Measurements from ENCODE around the gene TEX29.

TEX29 gene

GRCh38 chr13:111370147-111370546 is 49.7 kb downstream of the TEX29 start:
- no peak overlapping the region for H3K4me3 ChIP-seq (ENCODE audit: low read length in 2 of 2)
- H3K9me3 ChIP-seq (ENCODE audit: control insufficient read depth in 2 of 2, low read length in 2 of 2) = no peaks in the 10 kb centered on the region
- H3K36me3 ChIP-seq (ENCODE audit: control insufficient read depth in 2 of 2, insufficient read depth in 2 of 2, low read length in 2 of 2) = no peaks in the 10 kb centered on the region
- H3K9ac ChIP-seq (ENCODE audit: low read length in 2 of 2) = no peak overlapping the region
- peaks cover 0 to 5% of the 10 kb centered on the region in 2 donors for H3K27me3 ChIP-seq (ENCODE audit: control insufficient read depth in 1 of 2, insufficient read depth in 2 of 2, low read length in 2 of 2)
- H3K4me1 ChIP-seq (ENCODE audit: control insufficient read depth, insufficient read depth, low read length) = no peaks in the 10 kb centered on the region
- no peak overlapping the region for H3K27ac ChIP-seq (ENCODE audit: low read length)

- no peaks in the 10 kb centered on the region for H3K9me3 ChIP-seq (ENCODE audit: control insufficient read depth in 2 of 2, low read length in 2 of 2)
- no peaks in the 10 kb centered on the region for H3K36me3 ChIP-seq (ENCODE audit: control insufficient read depth in 2 of 2, insufficient read depth in 2 of 2, low read length in 2 of 2)
- H3K4me1 ChIP-seq (ENCODE audit: control insufficient read depth, insufficient read depth, low read length) = no peaks in the 10 kb centered on the region
- peaks cover 0 to 2% of the 10 kb centered on the region in 2 donors for H3K27me3 ChIP-seq (ENCODE audit: control insufficient read depth in 1 of 2, insufficient read depth in 2 of 2, low read length in 2 of 2)
- no peak overlapping the region for H3K9ac ChIP-seq (ENCODE audit: low read length in 2 of 2)
- H3K4me3 ChIP-seq (ENCODE audit: low read length in 2 of 2) = no peak overlapping the region
- no peak overlapping the region for H3K27ac ChIP-seq (ENCODE audit: low read length)
Measured at GRCh38 chr13:111370570-111371535, 50.4 kb downstream of the TEX29 start.

DNA sequence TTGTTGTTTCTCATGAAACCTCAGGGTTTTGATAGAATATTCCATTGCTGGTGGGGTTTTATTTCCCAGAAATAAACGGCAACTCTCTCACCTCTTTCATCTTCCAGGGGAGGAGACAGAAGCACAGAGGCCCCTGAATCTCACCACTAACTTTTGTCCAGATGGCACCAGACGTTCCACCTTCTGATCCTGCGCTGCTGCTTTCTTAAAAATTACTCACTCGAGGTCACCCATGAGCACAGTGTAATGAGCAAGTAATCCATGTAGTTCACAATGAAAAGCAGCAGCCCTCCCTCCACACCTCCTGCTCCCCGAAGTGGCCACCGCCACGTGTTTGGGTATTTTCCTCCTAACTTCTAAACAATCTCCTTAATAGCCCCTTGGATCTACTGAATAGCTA is 51.3 kb downstream of the TEX29 start:
- H3K4me3 ChIP-seq (ENCODE audit: low read length in 2 of 2) = no peak overlapping the region
- H3K9ac ChIP-seq (ENCODE audit: low read length in 2 of 2) = no peak overlapping the region
- H3K4me1 ChIP-seq (ENCODE audit: control insufficient read depth, insufficient read depth, low read length) = no peaks in the 10 kb centered on the region
- no peaks in the 10 kb centered on the region for H3K36me3 ChIP-seq (ENCODE audit: control insufficient read depth in 2 of 2, insufficient read depth in 2 of 2, low read length in 2 of 2)
- H3K9me3 ChIP-seq (ENCODE audit: control insufficient read depth in 2 of 2, low read length in 2 of 2) = no peaks in the 10 kb centered on the region
- H3K27me3 ChIP-seq (ENCODE audit: control insufficient read depth in 1 of 2, insufficient read depth in 2 of 2, low read length in 2 of 2) = peaks cover 0 to 2% of the 10 kb centered on the region in 2 donors
- H3K27ac ChIP-seq (ENCODE audit: low read length) = no peak overlapping the region

DNA sequence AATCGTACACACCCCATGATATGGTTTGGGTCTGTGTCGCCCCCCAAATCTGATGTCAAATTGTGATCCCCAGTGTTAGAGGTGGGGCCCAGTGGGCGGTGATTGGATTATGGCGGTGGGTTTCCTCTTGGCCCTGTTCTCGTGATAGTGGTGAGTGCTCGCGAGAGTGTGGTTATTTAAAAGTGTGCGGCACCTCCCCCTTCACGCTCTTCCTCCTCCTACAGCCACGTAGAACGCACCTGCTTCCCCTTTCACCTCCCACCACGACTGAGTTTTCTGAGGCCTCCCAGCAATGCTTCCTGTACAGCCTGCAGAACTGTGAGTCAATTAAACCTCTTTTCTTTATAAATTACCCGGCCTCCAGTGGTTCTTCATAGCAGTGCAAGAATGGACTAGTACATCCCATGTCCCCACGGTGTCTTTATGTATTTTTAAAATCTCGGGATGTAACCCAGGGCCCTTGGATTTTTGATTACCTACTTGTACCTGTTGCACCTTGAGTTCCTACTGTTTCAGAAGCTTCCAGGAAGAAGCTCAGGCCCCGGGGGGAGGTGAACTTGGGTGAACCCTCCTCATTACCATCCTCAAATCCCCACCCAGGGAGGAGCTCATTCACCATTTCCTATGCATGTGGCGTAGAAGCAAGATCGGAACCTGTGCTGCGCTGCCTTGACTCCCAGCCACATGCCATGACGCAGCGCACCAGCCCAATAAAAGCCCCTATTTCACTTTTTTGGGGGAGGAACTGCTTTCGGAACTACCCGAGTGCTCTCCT is 52.4 kb downstream of the TEX29 start:
- Histone ChIP-seq H3K9me3 (ENCODE audit: control insufficient read depth in 2 of 2, low read length in 2 of 2) (no peaks in the 10 kb centered on the region), H3K36me3 (ENCODE audit: control insufficient read depth in 2 of 2, insufficient read depth in 2 of 2, low read length in 2 of 2) (no peaks in the 10 kb centered on the region), H3K4me3 (ENCODE audit: low read length in 2 of 2) (no peak overlapping the region), H3K27me3 (ENCODE audit: control insufficient read depth in 1 of 2, insufficient read depth in 2 of 2, low read length in 2 of 2) (peaks cover 0 to 2% of the 10 kb centered on the region in 2 donors), H3K4me1 (ENCODE audit: control insufficient read depth, insufficient read depth, low read length) (no peaks in the 10 kb centered on the region), H3K27ac (ENCODE audit: low read length) (no peak overlapping the region), H3K9ac (ENCODE audit: low read length in 2 of 2) (no peak overlapping the region)

GRCh38 chr13:111373486-111373885 is 53.0 kb downstream of the TEX29 start:
- Histone ChIP-seq H3K9ac (ENCODE audit: low read length in 2 of 2) (no peak overlapping the region), H3K4me3 (ENCODE audit: low read length in 2 of 2) (no peak overlapping the region), H3K36me3 (ENCODE audit: control insufficient read depth in 2 of 2, insufficient read depth in 2 of 2, low read length in 2 of 2) (no peaks in the 10 kb centered on the region), H3K9me3 (ENCODE audit: control insufficient read depth in 2 of 2, low read length in 2 of 2) (no peaks in the 10 kb centered on the region), H3K27me3 (ENCODE audit: control insufficient read depth in 1 of 2, insufficient read depth in 2 of 2, low read length in 2 of 2) (peaks cover 0 to 2% of the 10 kb centered on the region in 2 donors), H3K4me1 (ENCODE audit: control insufficient read depth, insufficient read depth, low read length) (no peaks in the 10 kb centered on the region), H3K27ac (ENCODE audit: low read length) (no peak overlapping the region)

DNA sequence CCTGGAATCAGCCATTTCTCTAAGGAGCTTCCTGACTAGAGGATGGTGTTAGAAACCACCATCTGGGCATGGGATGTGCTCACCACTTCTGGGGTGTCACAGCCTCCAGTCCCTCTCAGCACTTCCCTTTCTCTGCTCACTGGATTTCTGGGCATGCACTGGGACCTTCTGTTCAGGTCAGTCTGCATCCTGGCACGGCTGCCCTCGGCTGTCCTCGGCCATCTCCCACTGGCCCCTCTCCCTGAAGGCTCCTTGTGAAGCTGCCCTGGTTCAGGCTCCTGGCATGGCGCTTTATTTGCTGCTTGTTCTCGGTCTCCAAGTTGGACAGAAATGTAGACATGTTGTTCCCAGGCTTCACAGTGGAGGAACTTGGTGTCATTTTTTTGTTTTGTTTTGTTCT is 60.0 kb downstream of the TEX29 start:
- Histone ChIP-seq H3K36me3 (ENCODE audit: control insufficient read depth in 2 of 2, insufficient read depth in 2 of 2, low read length in 2 of 2) (no peaks in the 10 kb centered on the region), H3K4me3 (ENCODE audit: low read length in 2 of 2) (no peak overlapping the region), H3K4me1 (ENCODE audit: control insufficient read depth, insufficient read depth, low read length) (no peaks in the 10 kb centered on the region), H3K9me3 (ENCODE audit: control insufficient read depth in 2 of 2, low read length in 2 of 2) (peaks cover 0 to 4% of the 10 kb centered on the region in 2 donors), H3K27me3 (ENCODE audit: control insufficient read depth in 1 of 2, insufficient read depth in 2 of 2, low read length in 2 of 2) (peaks cover 0 to 4% of the 10 kb centered on the region in 2 donors), H3K9ac (ENCODE audit: low read length in 2 of 2) (no peak overlapping the region), H3K27ac (ENCODE audit: low read length) (no peak overlapping the region)

DNA sequence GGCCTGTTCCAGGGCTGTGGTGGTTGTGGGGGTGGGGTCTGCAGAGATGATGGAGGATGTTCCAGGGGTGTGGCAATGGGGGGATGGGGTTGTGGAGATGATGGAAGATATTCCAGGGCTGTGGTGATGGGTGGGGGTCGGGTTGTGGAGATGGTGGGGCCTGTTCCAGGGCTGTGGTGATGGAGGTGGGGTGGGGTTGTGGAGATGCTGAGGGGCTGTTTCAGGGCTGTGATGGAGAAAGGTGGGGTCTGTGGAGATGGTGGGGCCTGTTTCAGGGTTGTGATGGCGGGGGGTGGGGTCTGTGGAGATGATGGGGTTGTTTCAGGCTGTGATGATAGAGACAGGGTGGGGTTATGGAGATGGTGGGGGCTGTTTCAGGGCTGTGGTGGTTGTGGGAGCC is 62.0 kb downstream of the TEX29 start:
- Histone ChIP-seq H3K27me3 (ENCODE audit: control insufficient read depth in 1 of 2, insufficient read depth in 2 of 2, low read length in 2 of 2) (peaks cover 0 to 8% of the 10 kb centered on the region in 2 donors), H3K9ac (ENCODE audit: low read length in 2 of 2) (no peak overlapping the region), H3K4me3 (ENCODE audit: low read length in 2 of 2) (no peak overlapping the region), H3K36me3 (ENCODE audit: control insufficient read depth in 2 of 2, insufficient read depth in 2 of 2, low read length in 2 of 2) (no peaks in the 10 kb centered on the region), H3K27ac (ENCODE audit: low read length) (no peak overlapping the region), H3K9me3 (ENCODE audit: control insufficient read depth in 2 of 2, low read length in 2 of 2) (peaks cover 0 to 4% of the 10 kb centered on the region in 2 donors), H3K4me1 (ENCODE audit: control insufficient read depth, insufficient read depth, low read length) (no peaks in the 10 kb centered on the region)

- Histone ChIP-seq H3K9me3 (ENCODE audit: control insufficient read depth in 2 of 2, low read length in 2 of 2) (peaks cover 0 to 4% of the 10 kb centered on the region in 2 donors), H3K4me3 (ENCODE audit: low read length in 2 of 2) (no peak overlapping the region), H3K4me1 (ENCODE audit: control insufficient read depth, insufficient read depth, low read length) (no peaks in the 10 kb centered on the region), H3K27me3 (ENCODE audit: control insufficient read depth in 1 of 2, insufficient read depth in 2 of 2, low read length in 2 of 2) (peaks cover 0 to 8% of the 10 kb centered on the region in 2 donors), H3K36me3 (ENCODE audit: control insufficient read depth in 2 of 2, insufficient read depth in 2 of 2, low read length in 2 of 2) (no peaks in the 10 kb centered on the region), H3K27ac (ENCODE audit: low read length) (no peak overlapping the region), H3K9ac (ENCODE audit: low read length in 2 of 2) (no peak overlapping the region)
Measured at GRCh38 chr13:111382877-111383276, 62.4 kb downstream of the TEX29 start.

DNA sequence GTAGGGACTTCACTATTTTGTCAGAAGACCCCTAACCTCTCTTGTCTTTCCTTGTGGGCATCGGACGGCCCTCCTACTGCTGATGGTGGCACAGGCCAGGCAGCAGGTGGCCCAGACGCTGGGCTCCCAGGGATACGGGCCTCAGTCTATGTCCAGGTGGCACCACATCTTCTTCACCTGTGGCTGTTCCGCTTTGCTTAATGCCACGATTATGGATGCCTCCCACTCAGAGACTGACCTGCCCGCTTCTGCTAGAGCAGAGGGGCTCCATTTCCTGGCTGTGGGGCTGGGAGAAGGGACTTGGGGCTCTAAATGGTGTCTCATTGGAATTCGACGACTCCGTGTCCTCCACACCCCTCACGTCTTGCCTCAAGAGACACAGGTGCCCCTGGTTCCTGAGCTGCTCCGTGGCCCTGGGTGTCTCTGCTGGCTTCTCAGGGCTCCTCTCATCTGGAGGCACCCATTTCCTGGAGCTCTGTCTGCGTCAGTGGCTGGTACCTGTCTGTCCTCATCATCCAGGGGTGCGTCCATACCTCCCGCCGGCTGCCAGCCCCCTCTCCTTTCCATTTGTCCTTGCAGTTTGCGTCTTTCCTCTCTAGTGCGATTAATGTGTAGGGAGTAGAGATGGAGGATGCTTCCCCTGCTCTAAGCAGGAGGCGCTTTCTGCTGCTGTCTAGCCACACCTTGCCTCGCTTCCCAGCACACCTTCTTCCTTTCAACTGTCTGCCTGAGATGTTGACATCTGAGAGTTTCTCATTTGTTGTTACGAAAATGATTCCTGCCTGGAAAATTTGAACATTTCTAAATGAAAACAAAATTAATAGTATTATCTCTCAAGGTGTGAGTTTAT is 63.4 kb downstream of the TEX29 start:
- Histone ChIP-seq H3K9ac (ENCODE audit: low read length in 2 of 2) (no peak overlapping the region), H3K4me3 (ENCODE audit: low read length in 2 of 2) (no peak overlapping the region), H3K27me3 (ENCODE audit: control insufficient read depth in 1 of 2, insufficient read depth in 2 of 2, low read length in 2 of 2) (peaks cover 0 to 12% of the 10 kb centered on the region in 2 donors), H3K9me3 (ENCODE audit: control insufficient read depth in 2 of 2, low read length in 2 of 2) (peaks cover 0 to 4% of the 10 kb centered on the region in 2 donors), H3K36me3 (ENCODE audit: control insufficient read depth in 2 of 2, insufficient read depth in 2 of 2, low read length in 2 of 2) (no peaks in the 10 kb centered on the region), H3K27ac (ENCODE audit: low read length) (no peak overlapping the region), H3K4me1 (ENCODE audit: control insufficient read depth, insufficient read depth, low read length) (no peaks in the 10 kb centered on the region)
